ENCODE results near the gene PCSK9. TPM values are rescaled to one million over a fixed set of nuclear protein-coding genes. Genes with fewer than 3 reads are reported as not detected.

The PCSK9 gene
- total RNA-seq = 4.1 TPM

GRCh38 chr1:55039342-55040082 is at the start of gene PCSK9:
TSS of gene PCSK9 (plus strand) at chr1:55039548. CDS start at chr1:55039838, 290 bp downstream.
- no peak for DNase-seq

- DNase-seq = no peak
Measured at GRCh38 chr1:54989968-54990810, 49.2 kb upstream of the PCSK9 start.

- DNase-seq = no peak
Measured at GRCh38 chr1:54990916-54991315, 48.4 kb upstream of the PCSK9 start.

- no peak for DNase-seq
Measured at GRCh38 chr1:54991939-54992338, 47.4 kb upstream of the PCSK9 start.

GRCh38 chr1:54993140-54993539 is 46.2 kb upstream of the PCSK9 start:
- no peak for DNase-seq

GRCh38 chr1:54994355-54994990 is 44.9 kb upstream of the PCSK9 start:
- no peak for DNase-seq

GRCh38 chr1:54995013-54995760 is 44.2 kb upstream of the PCSK9 start:
- DNase-seq = no peak

GRCh38 chr1:54995835-54996234 is 43.5 kb upstream of the PCSK9 start:
- DNase-seq = no peak

- DNase-seq = peak; percentile 6
Measured at GRCh38 chr1:54996359-54996868, 42.9 kb upstream of the PCSK9 start.

GRCh38 chr1:54996869-54997710 is 42.3 kb upstream of the PCSK9 start:
- no peak for DNase-seq

GRCh38 chr1:54997711-54997986 is 41.7 kb upstream of the PCSK9 start:
- no peak for DNase-seq

- no peak for DNase-seq
Measured at GRCh38 chr1:54998100-54998499, 41.2 kb upstream of the PCSK9 start.

GRCh38 chr1:54998677-54999076 is 40.7 kb upstream of the PCSK9 start, which contains the start of gene BSND:
TSS of gene BSND (plus strand) at chr1:54998933. CDS start at chr1:54999187, 254 bp downstream.
- DNase-seq = no peak

- no peak for DNase-seq
Measured at GRCh38 chr1:55000110-55001085, 39.0 kb upstream of the PCSK9 start.

GRCh38 chr1:55001311-55001710 is 38.0 kb upstream of the PCSK9 start:
- DNase-seq = no peak

- no peak for DNase-seq
Measured at GRCh38 chr1:55002686-55003085, 36.7 kb upstream of the PCSK9 start.

GRCh38 chr1:55005351-55006140 is 33.8 kb upstream of the PCSK9 start:
- DNase-seq = no peak

- no peak for DNase-seq
Measured at GRCh38 chr1:55006931-55007330, 32.4 kb upstream of the PCSK9 start.

- DNase-seq = no peak
Measured at GRCh38 chr1:55007625-55008024, 31.7 kb upstream of the PCSK9 start.

All from occipital lobe (tissue), 2 donors.